Mammary epithelial cell (primary cell): Measurements from ENCODE around the gene TMEM132A.

Experiments used
- CTCF ChIP-seq, 2 donors: IDR thresholded peaks in 1 of 2; conservative IDR thresholded peaks in 1 of 2; 2 replicates each; pipeline ENCODE4 v1.5.1; 2011 to 2012; ENCODE audit warnings: inconsistent platforms in 2 of 2, low read length in 2 of 2, mild to moderate bottlenecking in 2 of 2, control low read depth in 1 of 2, low read depth in 1 of 2; ENCODE audit not compliant: insufficient read depth in 1 of 2; ENCODE audit errors: extremely low read depth in 1 of 2
- EZH2 ChIP-seq: IDR thresholded peaks from 2 replicates; pipeline ENCODE4 v1.6.1; 2012; ENCODE audit warnings: low read length, inconsistent platforms, borderline replicate concordance

- TF ChIP-seq CTCF (conservative IDR thresholded peaks at IDR 0.05 in 1 of 2, IDR thresholded peaks at IDR 0.05 in 1 of 2; ENCODE audit: extremely low read depth in 1 of 2, insufficient read depth in 1 of 2, low read depth in 1 of 2, low read length in 2 of 2) = no peak
- no peak for TF ChIP-seq EZH2
Measured at GRCh38 chr11:60879104-60879503, 45.2 kb upstream of the TMEM132A start.
